Activated T-helper 1 cell treated with anti-CD3 and anti-CD28 coated beads, Interleukin-12 subunit alpha, Interleukin-12 subunit beta, Interleukin-2, Interleukin-4 antibody, amounts not matched to agents 30 ng/mL and 10 ng/mL and 1 ng/mL, durations not matched to agents 14 hours and 24 hours and 36 hours (primary cell): ENCODE measurements around the gene HIVEP1. TPM values are rescaled to one million over a fixed set of nuclear protein-coding genes. Genes with fewer than 3 reads are reported as not detected.
A peak's percentile ranks its signal among the peaks of the same experiment; 100 is the strongest.
"Not testable (repeated sequence)": the region's sequence is repeated elsewhere in the genome, so short reads cannot be mapped to it uniquely, and the experiment has no call there.

ENCODE experiments used
- DNase-seq: peaks from one replicate; pipeline ENCODE4 v3.0.0; 2021; ENCODE audit warnings: low spot score
- H3K27ac Mint-ChIP-seq: one replicate; pipeline ENCODE4 v1.8.0; 2021; ENCODE audit warnings: mild to moderate bottlenecking, mixed read lengths
- H3K27me3 Mint-ChIP-seq: one replicate; pipeline ENCODE4 v1.8.0; 2022; ENCODE audit warnings: mild to moderate bottlenecking, moderate library complexity, mixed read lengths; ENCODE audit not compliant: insufficient read depth
- H3K36me3 Mint-ChIP-seq: one replicate; pipeline ENCODE4 v1.8.0; 2021; ENCODE audit warnings: low read depth, mixed read lengths
- H3K4me1 Mint-ChIP-seq: one replicate; pipeline ENCODE4 v1.8.0; 2021; ENCODE audit warnings: low read depth, mixed read lengths
- H3K4me3 Mint-ChIP-seq: one replicate; pipeline ENCODE4 v1.8.0; 2021; ENCODE audit warnings: mild to moderate bottlenecking, moderate library complexity, mixed read lengths
- H3K9me3 Mint-ChIP-seq: one replicate; pipeline ENCODE4 v1.8.0; 2021; ENCODE audit warnings: mixed read lengths
- intact Hi-C: fragments of 100-400 bp; cut with micrococcal nuclease; formaldehyde crosslinking; loops from one replicate; pipeline ENCODE4 v1.15.1; 2024
- total RNA-seq: library from RNA; stranded (reverse); gene quantifications from 2 replicates; pipeline ENCODE4 v1.2.3, GENCODE V29; 2022

HIVEP1 gene
- total RNA-seq, 1 donor from 2014 or later, result 69.8 TPM

- Mint-ChIP-seq H3K27me3 (no peaks in the 10 kb centered on the region), H3K36me3 (peaks cover 29% of the 10 kb centered on the region), H3K4me1 (peaks cover 26% of the 10 kb centered on the region), H3K27ac (no peak overlapping the region), H3K4me3 (no peak overlapping the region), H3K9me3 (no peaks in the 10 kb centered on the region)
- DNase-seq, result no peak
- intact Hi-C loops, result loop anchor here (1.0 kb wide), 1 partner anchor 138 kb away; no protein-coding TSS in a partner anchor
Measured at GRCh38 chr6:12151433-12151820, 139.3 kb downstream of the HIVEP1 start.

DNA sequence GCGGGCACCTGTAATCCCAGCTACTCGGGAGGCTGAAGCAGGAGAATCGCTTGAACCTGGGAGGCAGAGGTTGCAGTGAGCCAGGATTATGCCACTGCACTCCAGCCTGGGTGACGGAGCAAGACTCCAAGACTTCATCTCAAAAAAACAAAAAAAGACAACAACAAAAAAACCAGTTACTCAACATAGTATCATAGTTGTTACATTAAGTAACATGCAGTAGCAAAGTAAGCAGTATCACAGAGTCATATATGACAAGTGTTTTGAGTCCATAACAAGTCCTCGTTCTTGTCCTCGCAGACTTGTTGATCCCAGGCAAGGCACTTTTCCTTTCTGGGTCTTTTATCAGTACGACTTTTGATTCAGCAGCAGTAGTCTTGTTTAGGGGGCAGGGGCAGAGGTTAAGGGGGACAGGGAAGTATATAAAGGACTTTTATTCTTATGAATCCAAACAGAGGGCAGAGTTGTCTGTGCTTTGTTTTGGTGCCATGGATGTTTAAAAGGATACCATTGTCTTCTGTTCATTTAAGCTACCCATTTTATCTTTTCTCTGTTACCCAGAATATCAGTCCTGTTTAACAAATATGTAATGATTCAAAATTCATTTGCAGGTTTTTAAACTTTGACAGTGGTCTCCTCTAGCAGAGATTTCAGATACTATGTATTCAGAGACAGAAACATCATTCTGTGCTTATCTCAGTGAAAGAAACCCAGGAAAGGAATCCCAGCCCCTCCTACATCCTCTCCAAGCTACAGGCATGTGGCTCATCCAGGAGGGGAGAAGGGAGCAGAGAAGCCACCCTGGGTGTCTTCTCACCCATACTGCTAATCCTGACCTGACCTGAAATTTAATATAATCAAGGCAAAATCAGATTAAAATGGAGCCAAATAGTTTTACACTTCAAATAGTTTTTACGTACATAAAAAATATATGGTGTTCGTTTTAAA lies 140.2 kb downstream of the HIVEP1 start:
- H3K4me3 Mint-ChIP-seq, result no peak overlapping the region
- peaks cover 34% of the 10 kb centered on the region for H3K4me1 Mint-ChIP-seq
- H3K27ac Mint-ChIP-seq, result no peak overlapping the region
- intact Hi-C loops, result no loop called here
- no peak for DNase-seq
- no peaks in the 10 kb centered on the region for H3K9me3 Mint-ChIP-seq
- no peaks in the 10 kb centered on the region for H3K27me3 Mint-ChIP-seq
- peaks cover 27% of the 10 kb centered on the region for H3K36me3 Mint-ChIP-seq

- H3K27me3 Mint-ChIP-seq, intact Hi-C loops: not testable (repeated sequence)
- peaks cover 23% of the 10 kb centered on the region for H3K36me3 Mint-ChIP-seq
Measured at GRCh38 chr6:12155769-12156168, 143.7 kb downstream of the HIVEP1 start.

DNA sequence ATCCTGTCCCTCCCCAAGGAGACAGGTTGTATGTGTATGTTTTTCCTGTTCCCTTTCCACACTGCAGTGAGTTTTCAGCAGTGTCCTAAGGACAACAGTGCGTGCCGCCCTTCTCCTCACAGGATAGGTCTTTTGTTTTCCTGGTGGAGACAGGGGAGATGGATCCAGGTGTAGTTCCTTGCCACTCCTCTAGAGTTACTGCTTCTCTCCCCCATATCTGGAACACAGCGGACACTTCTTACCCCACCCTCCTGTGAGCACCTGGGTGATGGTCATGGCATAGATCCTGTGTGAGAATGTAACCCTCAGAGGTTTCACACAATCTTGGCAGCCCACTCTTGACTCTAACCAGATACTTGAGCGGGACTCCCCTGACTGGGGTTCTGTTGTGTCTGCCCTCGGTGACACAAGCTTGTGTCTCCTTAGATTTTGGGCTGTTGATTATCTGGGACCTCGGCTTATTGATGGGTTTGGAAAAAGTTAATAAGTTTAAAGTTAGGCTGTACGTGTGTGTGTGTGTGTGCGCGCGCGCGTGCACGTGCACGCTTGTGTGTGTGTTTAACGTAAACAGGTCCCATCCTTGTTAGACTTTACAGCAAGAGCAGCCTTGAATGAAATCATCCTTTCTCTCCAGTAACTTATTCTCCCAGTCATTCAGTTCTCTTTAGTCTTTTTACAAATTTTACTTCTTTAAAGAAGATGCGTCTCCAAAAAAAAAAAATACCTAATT lies 146.7 kb downstream of the HIVEP1 start:
- intact Hi-C loops, result no loop called here
- Mint-ChIP-seq H3K4me3 (no peak overlapping the region), H3K36me3 (peaks cover 45% of the 10 kb centered on the region), H3K27ac (no peak overlapping the region), H3K4me1 (peaks cover 56% of the 10 kb centered on the region), H3K9me3 (no peaks in the 10 kb centered on the region), H3K27me3 (no peaks in the 10 kb centered on the region)
- no peak for DNase-seq

More at GRCh38 chr6:12155769-12156168, 143.7 kb downstream of the HIVEP1 start:
- not testable (repeated sequence) for H3K4me3 Mint-ChIP-seq, H3K27ac Mint-ChIP-seq, DNase-seq, H3K9me3 Mint-ChIP-seq
- peaks cover 31% of the 10 kb centered on the region for H3K4me1 Mint-ChIP-seq

DNA sequence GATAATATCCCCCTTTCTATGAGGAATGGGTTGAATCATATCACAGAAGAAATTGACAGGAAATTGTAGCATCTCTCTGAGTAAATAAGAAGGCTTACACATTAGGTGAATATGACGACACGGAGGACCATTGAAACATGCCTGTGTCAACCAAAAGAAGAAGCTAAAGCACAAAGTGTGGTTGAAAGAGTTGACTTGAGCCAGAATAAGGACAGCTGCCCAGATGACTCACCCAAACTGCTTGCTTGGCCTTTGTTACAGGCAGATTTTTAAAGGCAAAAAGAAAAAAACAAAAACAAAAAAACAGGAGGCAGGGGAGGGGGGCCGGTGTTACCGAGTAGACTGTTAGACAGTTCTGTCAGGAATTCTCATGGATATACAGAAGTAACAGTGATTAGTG lies 148.2 kb downstream of the HIVEP1 start:
- Mint-ChIP-seq H3K4me3 (no peak overlapping the region), H3K27me3 (no peaks in the 10 kb centered on the region), H3K36me3 (peaks cover 47% of the 10 kb centered on the region), H3K9me3 (no peaks in the 10 kb centered on the region), H3K4me1 (peaks cover 58% of the 10 kb centered on the region), H3K27ac (no peak overlapping the region)
- no peak for DNase-seq
- intact Hi-C loops, result loop anchor here (5.0 kb wide), 2 partner anchors 72 to 503 kb away; no protein-coding TSS in a partner anchor

DNA sequence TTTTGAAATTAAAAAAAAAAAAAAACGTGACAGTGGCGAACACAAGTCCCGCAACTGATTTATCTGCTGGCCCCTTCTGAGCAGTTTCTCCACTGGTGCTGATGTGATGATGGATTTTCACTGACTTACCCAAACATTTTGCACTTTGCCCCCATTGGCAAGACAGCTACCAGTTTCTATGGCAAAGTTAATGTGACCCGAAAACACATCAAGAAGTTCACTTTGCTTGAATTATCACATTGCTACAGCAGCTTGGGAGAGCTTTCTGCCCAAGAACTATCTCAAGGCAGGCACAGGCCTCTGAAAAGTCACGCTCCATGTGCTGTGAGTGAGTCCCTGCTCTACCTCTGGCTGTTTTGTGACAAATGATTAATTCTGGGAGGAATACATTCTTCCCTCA lies 150.1 kb downstream of the HIVEP1 start:
- no peak overlapping the region for H3K27ac Mint-ChIP-seq
- peaks cover 50% of the 10 kb centered on the region for H3K4me1 Mint-ChIP-seq
- DNase-seq, result no peak
- H3K9me3 Mint-ChIP-seq, result no peaks in the 10 kb centered on the region
- intact Hi-C loops, result loop anchor here (5.0 kb wide), 2 partner anchors 70 to 505 kb away; no protein-coding TSS in a partner anchor
- H3K36me3 Mint-ChIP-seq, result peaks cover 39% of the 10 kb centered on the region
- no peak overlapping the region for H3K4me3 Mint-ChIP-seq
- no peaks in the 10 kb centered on the region for H3K27me3 Mint-ChIP-seq

- H3K4me3 Mint-ChIP-seq, result peak overlapping the region; percentile 57
- peak overlapping the region; percentile 54 for H3K27ac Mint-ChIP-seq
- DNase-seq, result peak; percentile 53
- peaks cover 37% of the 10 kb centered on the region for H3K36me3 Mint-ChIP-seq
- peaks cover 41% of the 10 kb centered on the region for H3K4me1 Mint-ChIP-seq
- no peaks in the 10 kb centered on the region for H3K9me3 Mint-ChIP-seq
- intact Hi-C loops, result loop anchor here (5.0 kb wide), 2 partner anchors 69 to 506 kb away; no protein-coding TSS in a partner anchor
- no peaks in the 10 kb centered on the region for H3K27me3 Mint-ChIP-seq
Measured at GRCh38 chr6:12163149-12163548, 151.0 kb downstream of the HIVEP1 start.

GRCh38 chr6:12163744-12164507 lies 151.8 kb downstream of the HIVEP1 start:
- H3K36me3 Mint-ChIP-seq, result peaks cover 37% of the 10 kb centered on the region
- intact Hi-C loops, result loop anchor here (5.0 kb wide), 2 partner anchors 68 to 507 kb away; no protein-coding TSS in a partner anchor
- H3K4me1 Mint-ChIP-seq, result peaks cover 35% of the 10 kb centered on the region
- H3K4me3 Mint-ChIP-seq, result no peak overlapping the region
- no peaks in the 10 kb centered on the region for H3K9me3 Mint-ChIP-seq
- no peak overlapping the region for H3K27ac Mint-ChIP-seq
- no peaks in the 10 kb centered on the region for H3K27me3 Mint-ChIP-seq
- DNase-seq, result no peak

DNA sequence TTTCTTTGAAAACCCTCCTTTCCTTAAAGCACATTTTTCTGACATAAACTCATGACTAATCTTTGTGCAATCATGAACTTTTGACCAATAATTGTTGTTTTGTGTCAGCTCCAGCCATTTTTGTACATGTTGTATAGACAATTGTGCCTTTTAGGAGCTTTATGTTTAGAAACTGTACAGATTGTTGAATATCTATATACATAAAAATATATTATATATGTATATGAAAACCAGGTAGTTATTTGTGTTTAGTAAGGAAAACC lies 152.3 kb downstream of the HIVEP1 start:
- intact Hi-C loops, result loop anchor here (5.0 kb wide), 2 partner anchors 68 to 507 kb away; no protein-coding TSS in a partner anchor
- Mint-ChIP-seq H3K9me3 (no peaks in the 10 kb centered on the region), H3K27ac (no peak overlapping the region), H3K4me3 (no peak overlapping the region), H3K27me3 (peaks cover 1% of the 10 kb centered on the region), H3K36me3 (peaks cover 35% of the 10 kb centered on the region), H3K4me1 (peaks cover 35% of the 10 kb centered on the region)
- no peak for DNase-seq

DNA sequence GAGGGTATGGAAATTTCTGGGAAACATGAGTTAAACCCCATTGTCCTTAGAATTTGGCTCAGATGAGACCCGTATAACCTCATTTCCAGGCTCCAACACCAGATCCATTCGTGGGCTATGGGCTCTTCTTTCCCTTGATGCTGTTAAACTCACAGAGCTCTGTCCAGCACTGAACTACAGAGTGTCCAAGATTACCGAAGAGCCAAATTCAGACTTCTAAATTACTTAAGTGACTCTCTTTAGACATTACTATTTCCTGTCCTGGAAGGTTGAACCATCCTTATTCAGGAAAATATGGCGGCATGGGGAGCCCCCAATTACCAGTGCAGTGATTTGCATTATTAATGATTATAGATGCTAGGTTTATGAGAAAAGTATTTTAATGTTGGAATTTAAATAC lies 153.2 kb downstream of the HIVEP1 start:
- Mint-ChIP-seq H3K36me3 (peaks cover 31% of the 10 kb centered on the region), H3K4me1 (peaks cover 30% of the 10 kb centered on the region), H3K27ac (no peak overlapping the region), H3K27me3 (peaks cover 4% of the 10 kb centered on the region), H3K4me3 (no peak overlapping the region), H3K9me3 (no peaks in the 10 kb centered on the region)
- no peak for DNase-seq
- intact Hi-C loops, result no loop called here

DNA sequence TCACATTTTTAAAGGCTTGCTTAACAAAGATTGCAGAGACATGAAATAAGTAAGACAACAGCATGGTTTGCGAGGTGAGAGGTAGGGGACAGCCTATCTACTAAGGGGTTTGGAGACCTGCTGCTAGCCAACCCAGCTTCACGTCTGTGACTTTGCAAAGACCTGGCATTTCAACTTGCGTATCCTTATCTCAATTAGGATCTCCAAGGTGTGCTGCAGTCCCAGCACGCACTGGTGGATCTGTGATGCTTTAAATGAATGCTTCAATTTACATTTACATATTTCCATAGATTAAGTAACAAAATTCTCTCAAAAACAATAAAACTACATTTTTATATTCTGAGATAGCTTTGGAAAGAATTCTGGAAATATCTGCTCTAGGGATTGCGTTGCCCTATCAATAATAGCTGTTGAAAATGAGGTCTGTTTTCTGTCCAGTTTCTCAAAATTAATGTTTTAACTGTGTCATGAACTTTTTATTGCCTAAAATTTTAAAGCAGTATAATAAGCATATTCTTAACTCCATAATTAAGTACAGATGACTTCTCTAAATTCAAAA lies 153.7 kb downstream of the HIVEP1 start:
- no peak overlapping the region for H3K27ac Mint-ChIP-seq
- no peak for DNase-seq
- no peaks in the 10 kb centered on the region for H3K9me3 Mint-ChIP-seq
- peaks cover 9% of the 10 kb centered on the region for H3K27me3 Mint-ChIP-seq
- intact Hi-C loops, result no loop called here
- peaks cover 28% of the 10 kb centered on the region for H3K4me1 Mint-ChIP-seq
- H3K4me3 Mint-ChIP-seq, result no peak overlapping the region
- H3K36me3 Mint-ChIP-seq, result peaks cover 30% of the 10 kb centered on the region

- H3K9me3 Mint-ChIP-seq, result no peaks in the 10 kb centered on the region
- DNase-seq, result no peak
- H3K27me3 Mint-ChIP-seq, result peaks cover 9% of the 10 kb centered on the region
- H3K36me3 Mint-ChIP-seq, result peaks cover 5% of the 10 kb centered on the region
- no peaks in the 10 kb centered on the region for H3K4me1 Mint-ChIP-seq
- H3K4me3 Mint-ChIP-seq, result no peak overlapping the region
- intact Hi-C loops, result no loop called here
- H3K27ac Mint-ChIP-seq, result no peak overlapping the region
Measured at GRCh38 chr6:12169377-12169776, 157.3 kb downstream of the HIVEP1 start.
